ENCODE data around the gene CDIPT. TPM values are rescaled to one million over a fixed set of nuclear protein-coding genes. Genes with fewer than 3 reads are reported as not detected.
A peak's percentile ranks its signal among the peaks of the same experiment; 100 is the strongest.

The CDIPT gene
- polyA plus RNA-seq, 1 donor from 2014 or later: 95.6 TPM

- no peaks in the 10 kb centered on the region for H3F3A ChIP-seq (ENCODE audit: insufficient read depth, low read length, poor library complexity, severe bottlenecking)
- H2AFZ ChIP-seq (ENCODE audit: low read depth, low read length): no peak overlapping the region
Observed at GRCh38 chr16:29898135-29898803, 35.2 kb upstream of the CDIPT start.

GRCh38 chr16:29897333-29897732 lies 34.3 kb upstream of the CDIPT start:
- Histone ChIP-seq H3K9me3 (ENCODE audit: low read length) (no peaks in the 10 kb centered on the region), H3K79me2 (replicated peaks; ENCODE audit: insufficient read depth, low read length) (peaks cover 22% of the 10 kb centered on the region), H3K9ac (ENCODE audit: low read length) (peak overlapping the region; percentile 98), H3K36me3 (ENCODE audit: insufficient read depth, low read length) (no peaks in the 10 kb centered on the region), H2AFZ (ENCODE audit: low read depth, low read length) (no peak overlapping the region), H3F3A (ENCODE audit: insufficient read depth, low read length, poor library complexity, severe bottlenecking) (no peaks in the 10 kb centered on the region), H4K20me1 (ENCODE audit: insufficient read depth) (no peaks in the 10 kb centered on the region), H3K27me3 (ENCODE audit: insufficient read depth, low read depth, low read length) (no peaks in the 10 kb centered on the region), H3K27ac (ENCODE audit: low read length) (peak overlapping the region; percentile 98), H3K9me2 (ENCODE audit: insufficient read depth, low read length) (no peaks in the 10 kb centered on the region), H3K4me2 (ENCODE audit: low read length) (peak overlapping the region; percentile 94), H3K4me3 (ENCODE audit: low read length) (peak overlapping the region; percentile 75)
- TF ChIP-seq REST (IDR thresholded peaks at IDR 0.05; ENCODE audit: borderline replicate concordance): no peak
- TF ChIP-seq CTCF (IDR thresholded peaks at IDR 0.05; ENCODE audit: poor library complexity, severe bottlenecking): no peak
- TF ChIP-seq EP300 (conservative IDR thresholded peaks at IDR 0.05; ENCODE audit: poor library complexity, severe bottlenecking): no peak
- TF ChIP-seq TAF1 (IDR thresholded peaks at IDR 0.05; ENCODE audit: low read depth): no peak
- TF ChIP-seq MXI1 (conservative IDR thresholded peaks at IDR 0.05; ENCODE audit: poor library complexity, severe bottlenecking): no peak
- TF ChIP-seq POLR2AphosphoS5 (IDR thresholded peaks at IDR 0.05): no peak
- TF ChIP-seq SMC3 (conservative IDR thresholded peaks at IDR 0.05; ENCODE audit: poor library complexity): no peak
- TF ChIP-seq RAD21 (conservative IDR thresholded peaks at IDR 0.05): no peak
- TF ChIP-seq EZH2 (IDR thresholded peaks at IDR 0.05; ENCODE audit: borderline replicate concordance, insufficient read depth, low read length, poor library complexity, severe bottlenecking): no peak

More at GRCh38 chr16:29898135-29898803, 35.2 kb upstream of the CDIPT start:
- Histone ChIP-seq H3K9me3 (ENCODE audit: low read length) (no peaks in the 10 kb centered on the region), H3K36me3 (ENCODE audit: insufficient read depth, low read length) (no peaks in the 10 kb centered on the region), H3K27ac (ENCODE audit: low read length) (peak overlapping the region; percentile 98), H3K79me2 (replicated peaks; ENCODE audit: insufficient read depth, low read length) (peaks cover 22% of the 10 kb centered on the region), H3K4me2 (ENCODE audit: low read length) (peak overlapping the region; percentile 94), H3K4me3 (ENCODE audit: low read length) (peak overlapping the region; percentile 75), H4K20me1 (ENCODE audit: insufficient read depth) (no peaks in the 10 kb centered on the region), H3K27me3 (ENCODE audit: insufficient read depth, low read depth, low read length) (no peaks in the 10 kb centered on the region), H3K9ac (ENCODE audit: low read length) (peak overlapping the region; percentile 98), H3K9me2 (ENCODE audit: insufficient read depth, low read length) (no peaks in the 10 kb centered on the region)
- no peak for TF ChIP-seq RAD21 (conservative IDR thresholded peaks at IDR 0.05)
- TF ChIP-seq REST (IDR thresholded peaks at IDR 0.05; ENCODE audit: borderline replicate concordance): peak; percentile 19
- TF ChIP-seq MXI1 (conservative IDR thresholded peaks at IDR 0.05; ENCODE audit: poor library complexity, severe bottlenecking): peak; percentile 61
- no peak for TF ChIP-seq POLR2AphosphoS5 (IDR thresholded peaks at IDR 0.05)
